ENCODE measurements around the gene ZNF445.

- TF ChIP-seq CTCF (IDR thresholded peaks at IDR 0.05; ENCODE audit: insufficient read depth, low read depth, low read length) (no peak), EZH2 (IDR thresholded peaks at IDR 0.05; ENCODE audit: insufficient read depth, low read length) (no peak)
Observed at GRCh38 chr3:44398853-44399252, 78.6 kb downstream of the ZNF445 start.
